Measurements from ENCODE around the gene CD34. TPM values are rescaled to one million over a fixed set of nuclear protein-coding genes. Genes with fewer than 3 reads are reported as not detected.
"Not testable (repeated sequence)": the region's sequence is repeated elsewhere in the genome, so short reads cannot be mapped to it uniquely, and the experiment has no call there.

CD34 gene
- 72.5 TPM for total RNA-seq
- long read RNA-seq, full-length matches to known transcripts: 148 of 183 reads
- long read RNA-seq, partial matches to known transcripts: 28 of 183 reads
- long read RNA-seq, other reads (novel, unspliced or antisense): 7 of 183 reads

GRCh38 chr1:207910591-207911354 is at the start of gene CD34:
Gene CD34, minus strand, starts transcription at chr1:207911125. Its CDS starts 45 bp downstream, at chr1:207911080.
- ATAC-seq (ENCODE audit: poor library complexity) (peak; percentile 74), DNase-seq (peak; percentile 84)
- intact Hi-C loops (cut with DNase I): no loop called here

- intact Hi-C loops (cut with DNase I): loop anchor here (10.0 kb wide), 1 partner anchor 136 kb away; no protein-coding TSS in a partner anchor
- ATAC-seq (ENCODE audit: poor library complexity): no peak
- DNase-seq: no peak
These were observed 49.4 kb upstream of the CD34 start for GRCh38 chr1:207960346-207960745.

GRCh38 chr1:207959910-207960309 is 49.0 kb upstream of the CD34 start:
- no peak for DNase-seq
- intact Hi-C loops (cut with DNase I): loop anchor here (5.0 to 10.0 kb wide), 2 partner anchors 53 to 135 kb away; no protein-coding TSS in a partner anchor
- no peak for ATAC-seq (ENCODE audit: poor library complexity)

GRCh38 chr1:207959141-207959825 is 48.4 kb upstream of the CD34 start:
- peak; percentile 72 for ATAC-seq (ENCODE audit: poor library complexity)
- intact Hi-C loops (cut with DNase I): loop anchor here (5.0 kb wide), 1 partner anchor 52 kb away; no protein-coding TSS in a partner anchor

GRCh38 chr1:207958376-207959139 is 47.6 kb upstream of the CD34 start:
- no peak for ATAC-seq (ENCODE audit: poor library complexity)
- intact Hi-C loops (cut with DNase I): loop anchor here (5.0 kb wide), 1 partner anchor 51 kb away; no protein-coding TSS in a partner anchor
- no peak for DNase-seq

More at GRCh38 chr1:207959141-207959825, 48.4 kb upstream of the CD34 start:
- peak; percentile 93 for DNase-seq

GRCh38 chr1:207956986-207957385 is 46.1 kb upstream of the CD34 start:
- ATAC-seq (ENCODE audit: poor library complexity) (no peak), DNase-seq (no peak)
- intact Hi-C loops (cut with DNase I): loop anchor here (5.0 kb wide), 1 partner anchor 50 kb away; no protein-coding TSS in a partner anchor

GRCh38 chr1:207954104-207954503 is 43.2 kb upstream of the CD34 start:
- intact Hi-C loops (cut with DNase I): no loop called here
- ATAC-seq (ENCODE audit: poor library complexity) (no peak), DNase-seq (no peak)

GRCh38 chr1:207952617-207953542 is 42.0 kb upstream of the CD34 start:
- intact Hi-C loops (cut with DNase I): no loop called here
- ATAC-seq (ENCODE audit: poor library complexity): no peak
- no peak for DNase-seq

- intact Hi-C loops (cut with DNase I): no loop called here
- DNase-seq: no peak
- no peak for ATAC-seq (ENCODE audit: poor library complexity)
These were observed 40.7 kb upstream of the CD34 start for GRCh38 chr1:207951652-207952051.

- ATAC-seq (ENCODE audit: poor library complexity) (no peak), DNase-seq (no peak)
- intact Hi-C loops (cut with DNase I): no loop called here
These were observed 39.8 kb upstream of the CD34 start for GRCh38 chr1:207950750-207951149.

- ATAC-seq (ENCODE audit: poor library complexity) (no peak), DNase-seq (no peak)
- intact Hi-C loops (cut with DNase I): no loop called here
These were observed 38.8 kb upstream of the CD34 start for GRCh38 chr1:207949571-207950195.

GRCh38 chr1:207948536-207949250 is 37.8 kb upstream of the CD34 start:
- no peak for DNase-seq
- ATAC-seq (ENCODE audit: poor library complexity): no peak
- intact Hi-C loops (cut with DNase I): no loop called here

GRCh38 chr1:207946756-207947155 is 35.8 kb upstream of the CD34 start:
- no peak for ATAC-seq (ENCODE audit: poor library complexity)
- intact Hi-C loops (cut with DNase I): no loop called here
- DNase-seq: no peak

- intact Hi-C loops (cut with DNase I): no loop called here
- ATAC-seq (ENCODE audit: poor library complexity) (no peak), DNase-seq (no peak)
These were observed 33.6 kb upstream of the CD34 start for GRCh38 chr1:207944571-207944970.

- DNase-seq (peak; percentile 52), ATAC-seq (ENCODE audit: poor library complexity) (peak; percentile 21)
- intact Hi-C loops (cut with DNase I): not testable (repeated sequence)
These were observed 31.4 kb upstream of the CD34 start for GRCh38 chr1:207942337-207942741.

- intact Hi-C loops (cut with DNase I): no loop called here
- ATAC-seq (ENCODE audit: poor library complexity) (peak; percentile 89), DNase-seq (peak; percentile 89)
These were observed 30.7 kb upstream of the CD34 start for GRCh38 chr1:207941665-207942064.

GRCh38 chr1:207938016-207938415 is 27.1 kb upstream of the CD34 start:
- intact Hi-C loops (cut with DNase I): no loop called here
- peak; percentile 53 for ATAC-seq (ENCODE audit: poor library complexity)

More at GRCh38 chr1:207938016-207938415, 27.1 kb upstream of the CD34 start:
- DNase-seq: no peak
